Testis (tissue), 3 donors: Measurements from ENCODE around the gene ARSG. TPM values are rescaled to one million over a fixed set of nuclear protein-coding genes. Genes with fewer than 3 reads are reported as not detected.
"Not testable (repeated sequence)": the region's sequence is repeated elsewhere in the genome, so short reads cannot be mapped to it uniquely, and the experiment has no call there.

Source experiments
- DNase-seq: peaks from one replicate; pipeline ENCODE4 v3.0.0-alpha.2; 2019
- H3K27ac ChIP-seq, 2 donors: fragments of 200-600 bp; sonication (generic); one replicate each; pipeline ENCODE4 v1.5.1; 2019
- H3K27me3 ChIP-seq: fragments of 200-600 bp; sonication (generic); one replicate; pipeline ENCODE4 v1.5.1; 2019
- H3K36me3 ChIP-seq: fragments of 200-600 bp; sonication (generic); one replicate; pipeline ENCODE4 v1.5.1; 2017; ENCODE audit warnings: low read depth; ENCODE audit errors: missing control alignments
- H3K4me1 ChIP-seq: fragments of 200-600 bp; sonication (generic); one replicate; pipeline ENCODE4 v1.5.1; 2019
- H3K4me3 ChIP-seq, 2 donors: fragments of 200-600 bp; sonication (generic); one replicate each; pipeline ENCODE4 v1.5.1; 2017 to 2019
- H3K9me3 ChIP-seq: fragments of 200-600 bp; sonication (generic); one replicate; pipeline ENCODE4 v1.5.1; 2017
- POLR2A ChIP-seq: fragments of 450-650 bp; IDR thresholded peaks from one replicate; pipeline ENCODE4 v1.6.1; 2017; ENCODE audit warnings: antibody characterized with exemption, mild to moderate bottlenecking, moderate library complexity
- WGBS, 2 donors: methylation state at CpG; one replicate each; pipeline ENCODE4 v1.1.5; 2018; 5-methylcytosine and 5-hydroxymethylcytosine counted together
- intact Hi-C: fragments of 100-400 bp; cut with DNase I; formaldehyde crosslinking; loops from one replicate; pipeline ENCODE4 v1.15.1; 2023; ENCODE audit warnings: low total_unique reads
- polyA plus RNA-seq: library from polyadenylated mRNA; stranded (reverse); fragments of 350-450 nt; fragmentation: Illumina TruSeq; extraction: RNeasy Lipid Tissue Mini Kit (QIAGEN cat#74804); gene quantifications from one replicate; pipeline ENCODE4 v1.2.3, GENCODE V29; 2014; ENCODE audit warnings: low read depth, low replicate concordance; ENCODE audit not compliant: insufficient read depth
- total RNA-seq, 2 donors: library from RNA; depleted of rRNA; stranded (reverse); fragments of >200 nt; gene quantifications; one replicate each; pipeline ENCODE4 v1.2.3, GENCODE V29; 2016
- TF ChIP-seq, protein P1 (sequence below), 3 experiments: fragments of 450-650 bp in 2 of 3; fragments of 200-600 bp in 1 of 3; sonication (generic) in 1 of 3; IDR thresholded peaks; one replicate each; pipeline ENCODE4 v1.5.1; 2016 to 2019; ENCODE audit warnings: antibody characterized with exemption in 3 of 3, mild to moderate bottlenecking in 2 of 3, moderate library complexity in 1 of 3

Gene ARSG
- total and polyA plus RNA-seq, 3 donors from 2014 or later = 7.4 to 16.9 (median 12.5) TPM

DNA sequence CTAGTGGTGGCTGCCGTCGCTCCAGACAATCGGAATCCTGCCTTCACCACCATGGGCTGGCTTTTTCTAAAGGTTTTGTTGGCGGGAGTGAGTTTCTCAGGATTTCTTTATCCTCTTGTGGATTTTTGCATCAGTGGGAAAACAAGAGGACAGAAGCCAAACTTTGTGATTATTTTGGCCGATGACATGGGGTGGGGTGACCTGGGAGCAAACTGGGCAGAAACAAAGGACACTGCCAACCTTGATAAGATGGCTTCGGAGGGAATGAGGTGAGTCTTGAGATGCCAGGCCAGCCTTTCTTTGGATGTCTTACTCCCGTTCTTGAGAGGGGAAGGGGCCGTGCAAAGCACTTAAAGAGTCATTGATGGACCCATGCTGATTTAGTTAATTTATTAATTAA, 16.1 kb downstream of the ARSG start:
- DNase-seq = no peak
- no peak overlapping the region for H3K4me3 ChIP-seq
- intact Hi-C loops = no loop called here
- no peaks in the 10 kb centered on the region for H3K4me1 ChIP-seq
- no peaks in the 10 kb centered on the region for H3K27me3 ChIP-seq
- H3K9me3 ChIP-seq = no peaks in the 10 kb centered on the region
- no peaks in the 10 kb centered on the region for H3K36me3 ChIP-seq
- TF ChIP-seq POLR2A = no peak
- TF ChIP-seq, protein P1, sequence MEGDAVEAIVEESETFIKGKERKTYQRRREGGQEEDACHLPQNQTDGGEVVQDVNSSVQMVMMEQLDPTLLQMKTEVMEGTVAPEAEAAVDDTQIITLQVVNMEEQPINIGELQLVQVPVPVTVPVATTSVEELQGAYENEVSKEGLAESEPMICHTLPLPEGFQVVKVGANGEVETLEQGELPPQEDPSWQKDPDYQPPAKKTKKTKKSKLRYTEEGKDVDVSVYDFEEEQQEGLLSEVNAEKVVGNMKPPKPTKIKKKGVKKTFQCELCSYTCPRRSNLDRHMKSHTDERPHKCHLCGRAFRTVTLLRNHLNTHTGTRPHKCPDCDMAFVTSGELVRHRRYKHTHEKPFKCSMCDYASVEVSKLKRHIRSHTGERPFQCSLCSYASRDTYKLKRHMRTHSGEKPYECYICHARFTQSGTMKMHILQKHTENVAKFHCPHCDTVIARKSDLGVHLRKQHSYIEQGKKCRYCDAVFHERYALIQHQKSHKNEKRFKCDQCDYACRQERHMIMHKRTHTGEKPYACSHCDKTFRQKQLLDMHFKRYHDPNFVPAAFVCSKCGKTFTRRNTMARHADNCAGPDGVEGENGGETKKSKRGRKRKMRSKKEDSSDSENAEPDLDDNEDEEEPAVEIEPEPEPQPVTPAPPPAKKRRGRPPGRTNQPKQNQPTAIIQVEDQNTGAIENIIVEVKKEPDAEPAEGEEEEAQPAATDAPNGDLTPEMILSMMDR (IDR thresholded peaks at IDR 0.05) = no peak
- 90 to 92% methylated on average over 8 of the region's 8 CpGs for whole genome bisulfite sequencing, 2 donors
- H3K27ac ChIP-seq = no peak overlapping the region

DNA sequence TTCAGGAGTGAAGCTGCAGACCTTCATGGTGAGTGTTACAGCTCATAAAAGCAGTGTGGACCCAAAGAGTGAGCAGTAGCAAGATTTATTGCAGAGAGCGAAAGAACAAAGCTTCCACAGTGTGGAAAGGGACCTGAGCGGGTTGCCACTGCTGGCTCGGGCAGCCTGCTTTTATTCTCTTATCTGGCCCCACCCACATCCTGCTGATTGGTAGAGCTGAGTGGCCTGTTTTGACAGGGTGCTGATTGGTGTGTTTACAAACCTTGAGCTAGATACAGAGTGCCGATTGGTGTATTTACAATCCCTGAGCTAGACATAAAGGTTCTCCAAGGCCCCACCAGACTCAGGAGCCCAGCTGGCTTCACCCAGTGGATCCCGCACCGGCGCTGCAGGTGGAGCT, 17.2 kb downstream of the ARSG start:
- H3K36me3 ChIP-seq, H3K9me3 ChIP-seq, intact Hi-C loops, H3K27me3 ChIP-seq, H3K27ac ChIP-seq, H3K4me1 ChIP-seq, H3K4me3 ChIP-seq, DNase-seq: not testable (repeated sequence)
- WGBS, 2 donors = 92 to 93% methylated on average over 3 to 7 of the region's 7 CpGs

DNA sequence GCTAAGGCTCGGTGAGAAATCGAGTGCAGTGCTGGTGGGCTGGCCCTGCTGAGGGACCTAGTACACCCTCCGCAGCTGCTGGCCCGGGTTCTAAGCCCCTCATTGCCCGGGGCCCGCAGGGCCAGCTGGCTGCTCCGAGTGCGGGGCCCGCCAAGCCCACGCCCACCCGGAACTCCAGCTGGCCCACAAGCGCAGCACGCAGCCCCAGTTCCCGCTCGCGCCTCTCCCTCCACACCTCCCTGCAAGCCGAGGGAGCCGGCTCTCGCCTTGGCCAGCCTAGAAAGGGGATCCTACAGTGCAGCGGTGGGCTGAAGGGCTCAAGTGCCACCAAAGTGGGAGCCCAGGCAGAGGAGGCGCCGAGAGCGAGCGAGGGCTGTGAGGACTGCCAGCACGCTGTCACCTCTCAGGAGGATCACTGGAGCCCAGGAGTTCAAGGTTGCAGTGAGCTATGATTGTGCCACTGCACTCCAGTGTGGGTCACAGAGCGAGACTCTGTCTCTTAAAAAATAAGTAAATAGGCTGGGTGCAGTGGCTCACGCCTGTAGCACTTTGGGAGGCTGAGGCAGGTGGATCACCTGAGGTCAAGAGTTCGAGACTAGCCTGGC, 17.9 kb downstream of the ARSG start:
- H3K36me3 ChIP-seq, H3K9me3 ChIP-seq, H3K27ac ChIP-seq, DNase-seq, H3K27me3 ChIP-seq, intact Hi-C loops, H3K4me3 ChIP-seq, H3K4me1 ChIP-seq: not testable (repeated sequence)
- 95 to 96% methylated on average over 3 to 27 of the region's 28 CpGs for WGBS, 2 donors

DNA sequence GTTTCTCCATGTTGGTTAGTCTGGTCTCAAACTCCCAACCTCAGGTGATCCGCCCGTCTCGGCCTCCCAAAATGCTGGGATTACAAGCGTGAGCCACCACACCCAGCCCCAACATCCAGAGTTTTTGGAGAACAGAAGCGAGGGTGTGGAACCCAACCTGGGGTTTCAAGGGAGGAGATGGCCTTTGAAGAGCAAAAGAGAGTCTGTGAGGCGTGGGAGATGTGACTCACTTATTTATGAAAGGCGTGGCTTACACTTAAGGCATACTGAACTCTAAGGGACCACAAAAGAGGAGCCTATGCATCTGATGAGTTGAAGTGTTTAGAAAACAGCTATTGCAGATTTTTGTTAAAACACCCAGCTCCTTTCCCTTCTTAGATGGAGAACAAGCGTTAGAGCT, 18.9 kb downstream of the ARSG start:
- Histone ChIP-seq H3K27me3 (no peaks in the 10 kb centered on the region), H3K4me1 (no peaks in the 10 kb centered on the region), H3K27ac (no peak overlapping the region), H3K4me3 (no peak overlapping the region), H3K36me3 (no peaks in the 10 kb centered on the region), H3K9me3 (no peaks in the 10 kb centered on the region)
- no peak for DNase-seq
- WGBS, 2 donors = 95 to 98% methylated on average over 8 of the region's 8 CpGs
- intact Hi-C loops = no loop called here
- no peak for TF ChIP-seq POLR2A
- TF ChIP-seq, protein P1 (IDR thresholded peaks at IDR 0.05) = no peak

DNA sequence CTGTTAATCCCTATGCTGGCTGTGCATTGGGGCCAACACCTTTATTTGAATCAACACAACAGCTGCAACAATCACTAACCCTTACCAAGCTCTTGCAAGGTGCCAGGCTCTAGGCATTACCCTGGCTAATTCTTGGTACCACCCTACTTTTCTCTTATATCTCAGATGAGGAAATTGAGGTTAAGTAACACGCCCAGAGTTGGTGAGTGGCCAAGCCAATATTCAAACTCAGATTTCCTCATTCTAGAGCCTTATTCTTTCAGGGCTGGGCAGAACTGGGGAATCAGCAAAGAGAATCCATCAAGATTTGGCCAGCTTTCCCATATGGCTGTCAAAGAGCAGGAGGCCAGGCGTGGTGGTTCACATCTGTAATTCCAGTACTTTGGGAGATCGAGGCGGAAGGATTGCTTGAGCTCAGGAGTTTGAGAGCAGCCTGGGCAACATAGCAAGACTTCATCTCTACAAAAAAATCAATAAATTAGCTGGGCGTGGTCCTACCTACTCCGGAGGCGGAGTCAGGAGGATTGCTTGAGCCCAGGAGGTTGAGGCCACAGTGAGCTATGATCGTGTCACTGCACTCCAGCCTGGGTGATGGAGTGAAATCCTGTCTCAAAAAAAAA, 23.7 kb downstream of the ARSG start:
- Histone ChIP-seq H3K4me1 (no peaks in the 10 kb centered on the region), H3K9me3 (no peaks in the 10 kb centered on the region), H3K27ac (no peak overlapping the region), H3K27me3 (no peaks in the 10 kb centered on the region), H3K36me3 (no peaks in the 10 kb centered on the region), H3K4me3 (no peak overlapping the region)
- TF ChIP-seq, protein P1 (IDR thresholded peaks at IDR 0.05) = no peak
- 83 to 95% methylated on average over 7 to 8 of the region's 8 CpGs for WGBS, 2 donors
- intact Hi-C loops = no loop called here
- peak; percentile 23 for DNase-seq

DNA sequence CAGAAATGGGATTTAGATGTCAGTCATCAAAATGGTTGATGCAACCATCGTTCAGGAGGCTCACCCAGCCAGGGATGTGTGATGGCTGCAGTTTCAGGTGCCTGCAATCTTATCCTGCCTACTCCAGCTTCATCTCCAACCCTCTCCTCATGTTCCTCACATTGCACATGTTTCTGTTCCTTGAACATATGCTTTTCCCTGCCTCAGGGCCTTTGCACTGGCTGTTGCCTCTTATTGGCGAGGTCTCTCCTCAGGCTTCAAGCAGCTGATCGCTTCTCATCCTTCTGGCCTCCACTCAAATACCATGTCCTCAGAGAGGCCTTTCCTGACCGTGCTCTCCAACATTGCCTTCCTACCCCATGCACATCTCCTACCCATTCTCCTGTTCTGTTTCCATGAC, 24.6 kb downstream of the ARSG start:
- H3K27ac ChIP-seq = no peak overlapping the region
- WGBS, 2 donors = 96 to 97% methylated on average over 4 of the region's 4 CpGs
- no peaks in the 10 kb centered on the region for H3K27me3 ChIP-seq
- H3K9me3 ChIP-seq = no peaks in the 10 kb centered on the region
- H3K36me3 ChIP-seq = no peaks in the 10 kb centered on the region
- H3K4me3 ChIP-seq = no peak overlapping the region
- DNase-seq = no peak
- intact Hi-C loops = no loop called here
- H3K4me1 ChIP-seq = no peaks in the 10 kb centered on the region
- TF ChIP-seq, protein P1 (IDR thresholded peaks at IDR 0.05) = no peak
- TF ChIP-seq POLR2A = no peak
